ENCODE results near the gene AKR1C4.
"Not testable (repeated sequence)": the region's sequence is repeated elsewhere in the genome, so short reads cannot be mapped to it uniquely, and the experiment has no call there.

The AKR1C4 gene

DNA sequence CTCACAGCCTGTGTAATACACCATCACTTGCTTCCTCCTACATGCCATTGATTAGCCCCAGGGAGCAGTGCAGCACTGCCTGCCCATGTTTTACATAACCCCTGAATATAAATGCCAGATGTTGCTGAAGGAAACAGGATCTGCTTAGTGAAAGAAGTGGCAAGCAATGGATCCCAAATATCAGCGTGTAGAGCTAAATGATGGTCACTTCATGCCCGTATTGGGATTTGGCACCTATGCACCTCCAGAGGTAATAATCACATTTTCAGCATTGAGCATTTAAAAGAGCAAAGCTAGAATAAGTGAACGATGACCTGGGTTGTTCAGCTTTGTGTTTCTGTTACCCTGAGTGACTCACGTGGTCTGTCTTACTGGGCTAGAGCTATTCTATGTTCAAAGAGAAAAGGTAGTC lies at the start of gene AKR1C4:
TSS of gene AKR1C4 (plus strand) at position 136 of the 412 bp plus-strand sequence. CDS start at position 167, 31 bp downstream.
- DNase-seq (ENCODE audit: low spot score): no peak

DNA sequence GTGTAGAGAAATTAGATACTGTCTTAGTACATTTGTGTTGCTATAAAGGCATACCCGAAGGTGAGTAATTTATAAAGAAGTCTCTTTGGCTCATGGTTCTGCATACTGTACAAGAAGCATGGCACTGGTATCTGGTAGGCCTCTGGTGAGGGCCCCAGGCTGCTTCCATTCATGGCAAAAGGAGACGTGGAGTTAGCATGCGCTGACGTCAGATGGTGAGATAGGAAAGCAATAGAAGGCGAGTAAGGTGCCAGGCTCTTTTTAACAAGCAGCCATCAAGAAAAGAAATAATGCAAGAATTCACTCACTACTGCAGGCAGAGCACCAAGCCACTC lies 49.8 kb upstream of the AKR1C4 start:
- no peak for DNase-seq (ENCODE audit: low spot score)

DNA sequence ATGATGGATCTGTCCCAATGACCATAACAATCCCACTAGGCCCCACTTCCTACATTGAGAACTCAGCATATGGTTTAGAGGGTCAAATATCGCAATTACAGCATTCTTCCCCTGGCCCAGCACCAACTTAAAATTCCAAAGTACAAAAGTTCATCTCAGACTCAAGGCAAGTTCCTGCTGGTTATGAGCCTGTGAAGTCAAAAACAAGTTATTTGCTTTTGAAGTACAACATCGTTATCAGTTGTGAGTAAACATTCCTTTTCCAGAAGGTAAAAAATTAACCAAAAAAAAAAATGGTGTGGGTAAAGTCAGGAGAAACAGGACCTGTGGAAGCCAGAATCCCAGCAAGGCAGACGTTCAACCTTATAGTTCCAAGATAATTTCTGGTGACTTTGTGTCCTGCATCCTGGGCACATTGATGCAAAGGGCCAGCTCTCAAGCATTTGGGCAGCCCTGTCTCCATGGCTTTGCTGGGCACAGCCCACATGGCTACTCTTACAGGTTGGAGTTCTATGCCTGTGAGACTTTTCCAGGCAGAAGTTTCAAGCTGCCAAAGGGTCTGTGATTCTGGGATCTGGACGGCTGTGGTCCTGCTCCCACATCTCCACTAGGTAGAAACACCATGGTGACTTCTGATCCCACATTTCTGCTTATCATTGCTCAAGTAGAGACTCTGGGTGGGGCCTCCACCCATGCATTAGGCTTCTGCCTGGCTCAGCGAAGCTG lies 49.2 kb upstream of the AKR1C4 start:
- no peak for DNase-seq (ENCODE audit: low spot score)

DNA sequence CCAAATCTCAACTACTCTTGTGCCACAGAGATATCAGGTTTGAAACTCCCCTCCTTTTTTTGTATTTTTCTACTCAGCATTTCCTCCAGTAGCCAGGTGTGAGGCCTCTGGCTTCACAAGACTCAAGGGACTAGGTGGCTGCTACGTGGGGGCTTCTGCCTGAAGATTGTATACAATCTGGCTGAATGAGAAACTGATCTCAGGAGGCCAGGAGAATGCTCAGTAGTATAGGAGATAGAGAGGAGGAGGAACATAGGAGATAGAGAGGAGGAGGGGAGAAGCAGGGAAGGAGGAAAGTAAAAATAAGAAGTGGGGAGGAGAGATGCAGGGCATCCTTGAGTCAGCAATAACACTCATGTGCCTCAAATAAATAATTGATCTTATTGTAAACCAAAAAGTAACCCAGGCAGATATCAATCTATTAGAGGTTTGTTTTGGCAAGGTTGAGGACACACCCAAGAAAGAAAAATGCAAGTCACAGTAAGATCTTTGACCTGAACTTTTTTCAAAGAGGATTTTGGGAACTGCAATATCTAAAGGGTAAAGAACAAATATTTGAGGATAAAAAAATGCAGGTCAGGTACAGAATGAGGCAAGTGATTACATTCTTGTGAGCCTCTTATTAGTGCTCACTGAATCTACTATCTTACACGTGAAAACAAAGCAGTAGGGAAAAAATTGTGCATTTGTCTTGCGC lies 48.5 kb upstream of the AKR1C4 start:
- DNase-seq (ENCODE audit: low spot score): no peak

DNA sequence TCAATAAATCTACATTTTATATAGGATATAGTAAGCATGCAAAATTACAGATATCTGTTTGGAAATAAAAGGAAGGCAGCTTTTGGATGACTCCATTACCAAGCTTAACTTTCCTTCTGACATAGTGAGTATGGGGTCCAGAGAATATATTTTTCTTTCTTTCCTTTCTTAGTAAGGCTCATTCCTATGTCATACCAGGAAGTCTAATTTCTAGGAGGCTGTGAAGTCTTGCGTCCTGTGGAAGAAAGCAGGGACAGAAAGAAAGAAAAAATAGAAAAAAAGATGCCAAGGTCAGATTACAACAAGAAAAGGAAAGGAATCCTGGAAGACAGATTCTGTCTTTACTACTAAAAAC lies 48.0 kb upstream of the AKR1C4 start:
- DNase-seq (ENCODE audit: low spot score): no peak

DNA sequence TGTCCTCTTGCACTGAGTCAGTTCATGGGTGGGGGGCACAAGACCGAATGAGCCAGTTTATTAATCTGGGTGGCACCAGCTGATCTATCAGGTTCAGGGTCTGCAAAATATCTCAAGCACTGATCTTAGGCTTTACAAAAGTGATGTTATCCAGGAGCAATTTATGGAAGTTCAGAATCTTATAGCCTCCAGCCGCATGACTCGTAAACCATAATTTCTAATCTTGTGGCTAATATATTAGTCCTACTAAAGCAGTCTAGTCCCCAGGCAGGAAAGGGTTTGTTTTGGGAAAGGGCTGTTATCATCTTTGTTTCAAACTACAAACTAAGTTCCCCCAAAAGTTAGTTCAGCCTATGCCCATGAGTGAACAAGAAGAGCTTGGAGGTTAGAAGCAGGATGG lies 45.6 kb upstream of the AKR1C4 start:
- no peak for DNase-seq (ENCODE audit: low spot score)

DNA sequence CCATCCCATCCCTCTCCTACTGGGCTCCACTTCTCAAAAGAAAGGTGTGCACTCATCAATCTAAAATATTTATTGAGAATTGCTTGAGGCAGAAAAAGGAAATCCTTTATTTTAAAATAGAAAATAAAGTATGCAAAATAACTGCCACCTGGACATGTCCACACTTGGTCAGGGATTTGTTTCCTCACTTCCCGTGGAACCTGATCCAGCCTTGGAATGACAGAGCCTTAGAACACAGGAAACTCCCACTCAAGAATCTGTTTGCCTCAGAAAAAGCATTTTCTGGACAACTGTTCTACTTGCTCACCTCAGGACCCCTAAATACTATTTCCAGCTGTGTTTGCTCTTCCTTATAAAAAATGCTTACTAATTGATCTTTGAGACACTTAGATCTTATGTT lies 40.7 kb upstream of the AKR1C4 start:
- no peak for DNase-seq (ENCODE audit: low spot score)

DNA sequence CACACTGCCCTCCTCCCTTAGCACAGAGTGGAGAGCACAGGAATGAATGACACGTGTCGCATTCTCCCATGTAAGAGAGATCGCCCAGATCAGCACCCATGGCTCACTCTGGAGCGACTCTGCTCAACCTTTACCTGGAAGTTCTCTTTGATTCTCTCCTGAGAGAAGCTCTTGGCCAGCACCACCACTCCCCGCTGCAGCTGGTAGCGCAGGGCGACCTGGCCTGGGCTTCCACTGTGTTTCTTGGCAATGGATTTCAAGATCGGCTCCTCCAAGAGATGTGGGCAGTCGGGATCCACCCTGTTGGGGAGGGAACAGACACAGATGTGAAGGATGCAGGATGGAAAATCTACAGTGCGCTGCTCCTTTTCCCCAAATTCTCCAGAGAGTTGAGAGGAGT lies 39.1 kb upstream of the AKR1C4 start:
- no peak for DNase-seq (ENCODE audit: low spot score)

DNA sequence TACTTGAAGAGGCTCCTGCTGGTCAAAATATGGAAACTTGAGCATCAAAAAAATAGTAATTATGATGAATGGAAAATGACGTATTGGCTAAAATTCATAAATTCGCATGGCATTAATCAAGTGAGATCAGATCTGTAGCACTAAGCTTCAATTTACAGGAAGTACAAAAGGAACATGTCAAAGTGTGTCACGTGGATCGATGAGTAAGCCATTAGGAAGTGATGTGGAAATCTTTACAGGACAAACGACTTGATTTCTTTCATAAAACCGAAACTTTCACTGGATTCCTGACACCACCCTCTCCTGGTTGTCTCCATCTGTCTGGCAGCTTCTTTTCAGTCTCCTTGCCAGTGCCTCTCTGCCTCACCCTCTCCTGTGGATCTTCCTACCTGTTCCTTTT lies 37.5 kb upstream of the AKR1C4 start:
- no peak for DNase-seq (ENCODE audit: low spot score)

DNA sequence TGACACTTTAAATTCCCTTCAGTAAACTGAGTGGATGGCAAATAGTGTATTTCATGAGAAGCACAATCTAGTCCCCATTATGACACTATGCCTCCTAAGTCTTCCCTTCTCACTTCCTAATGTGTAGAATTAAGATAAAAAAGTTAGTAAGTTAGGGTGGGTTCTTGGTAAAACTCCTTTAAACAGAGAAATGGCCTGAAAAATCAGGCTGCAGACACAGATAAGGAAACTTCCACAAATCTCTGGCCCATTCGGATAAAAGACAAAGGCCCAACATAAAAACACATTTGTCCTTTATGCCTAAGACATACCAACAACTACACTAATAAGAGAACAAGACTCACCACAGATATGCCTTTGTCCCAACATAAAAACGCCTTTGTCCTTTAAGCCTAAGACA lies 33.1 kb upstream of the AKR1C4 start:
- no peak for DNase-seq (ENCODE audit: low spot score)

DNA sequence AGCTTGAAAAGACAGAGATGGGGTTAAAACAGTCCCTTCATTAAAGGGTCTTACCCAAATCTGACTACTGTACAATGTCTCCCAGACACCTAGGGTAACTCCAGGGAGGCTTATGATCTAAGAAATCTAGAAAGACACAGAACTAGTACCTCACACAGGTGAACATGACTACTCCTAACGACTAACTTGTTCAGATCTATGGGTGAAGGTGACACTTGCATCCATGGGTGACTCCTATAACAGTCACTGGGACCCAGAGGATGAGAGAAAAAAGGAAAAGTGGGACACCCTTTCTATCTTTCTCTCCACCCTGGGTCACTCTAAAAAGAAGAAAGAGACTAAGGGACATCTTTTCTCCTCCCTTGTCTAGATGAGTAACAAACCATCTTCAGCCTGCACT lies 30.9 kb upstream of the AKR1C4 start:
- no peak for DNase-seq (ENCODE audit: low spot score)

DNA sequence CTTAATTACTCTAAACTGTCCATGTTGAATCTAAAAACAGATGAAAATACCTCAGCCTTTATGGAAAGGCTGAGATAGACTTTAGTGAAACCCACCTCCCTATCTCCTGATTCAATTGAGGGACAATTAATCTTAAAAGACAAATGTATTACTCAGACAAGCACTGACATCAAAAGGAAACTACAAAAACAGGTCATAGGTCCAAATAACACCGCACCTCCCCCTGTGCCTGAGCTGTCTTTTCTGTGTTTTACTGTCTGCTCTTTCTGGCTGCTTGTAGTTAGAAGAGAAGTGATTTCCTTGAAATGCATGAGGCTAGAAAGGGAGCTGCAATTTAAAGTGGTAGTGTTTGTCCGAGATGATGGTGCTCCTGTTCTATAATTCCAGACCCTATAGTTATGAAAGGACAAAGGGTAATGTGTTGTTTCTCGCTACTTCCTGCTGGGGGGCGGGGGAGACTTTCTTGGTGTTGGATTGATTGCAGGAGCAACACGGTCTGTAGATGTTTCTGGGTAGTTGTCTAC lies 27.7 kb upstream of the AKR1C4 start:
- no peak for DNase-seq (ENCODE audit: low spot score)

DNA sequence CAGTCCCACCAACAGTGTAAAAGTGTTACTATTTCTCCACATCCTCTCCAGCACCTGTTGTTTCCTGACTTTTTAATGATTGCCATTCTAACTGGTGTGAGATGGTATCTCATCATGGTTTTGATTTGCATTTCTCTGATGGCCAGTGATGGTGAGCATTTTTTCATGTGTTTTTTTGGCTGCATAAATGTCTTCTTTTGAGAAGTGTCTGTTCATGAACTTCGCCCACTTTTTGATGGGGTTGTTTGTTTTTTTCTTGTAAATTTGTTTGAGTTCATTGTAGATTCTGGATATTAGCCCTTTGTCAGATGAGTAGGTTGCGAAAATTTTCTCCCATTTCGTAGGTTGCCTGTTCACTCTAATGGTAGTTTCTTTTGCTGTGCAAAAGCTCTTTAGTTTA lies 21.1 kb upstream of the AKR1C4 start:
- DNase-seq (ENCODE audit: low spot score): not testable (repeated sequence)

DNA sequence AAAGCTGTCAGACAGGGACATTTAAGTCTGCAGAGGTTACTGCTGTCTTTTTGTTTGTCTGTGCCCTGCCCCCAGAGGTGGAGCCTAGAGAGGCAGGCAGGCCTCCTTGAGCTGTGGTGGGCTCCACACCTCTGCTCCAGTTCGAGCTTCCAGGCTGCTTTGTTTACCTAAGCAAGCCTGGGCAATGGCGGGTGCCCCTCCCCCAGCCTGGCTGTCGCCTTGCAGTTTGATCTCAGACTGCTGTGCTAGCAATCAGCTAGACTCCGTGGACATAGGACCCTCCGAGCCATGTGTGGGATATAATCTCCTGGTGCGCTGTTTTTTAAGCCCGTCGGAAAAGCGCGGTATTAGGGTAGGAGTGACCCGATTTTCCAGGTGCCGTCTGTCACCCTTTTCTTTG lies 16.1 kb upstream of the AKR1C4 start:
- DNase-seq (ENCODE audit: low spot score): not testable (repeated sequence)

DNA sequence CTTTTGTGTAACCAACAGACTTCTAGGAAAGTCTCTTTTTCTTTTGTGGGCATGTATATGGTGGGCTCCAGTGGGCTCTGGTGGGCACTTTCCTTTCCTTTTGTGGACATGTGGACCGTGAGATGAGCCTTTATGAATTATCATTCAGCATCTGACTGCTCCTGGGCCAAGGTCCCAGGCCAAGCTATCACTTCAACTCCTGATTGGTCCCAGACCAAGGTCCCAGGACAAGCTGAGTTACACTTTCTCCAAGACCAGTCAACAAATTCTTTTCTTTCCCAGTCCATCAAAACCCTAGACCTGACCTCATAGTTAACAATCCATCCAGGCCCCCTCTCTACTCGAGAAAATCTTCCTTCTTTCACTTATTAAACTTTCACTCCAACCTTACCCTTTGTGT lies 12.7 kb upstream of the AKR1C4 start:
- DNase-seq (ENCODE audit: low spot score): no peak

DNA sequence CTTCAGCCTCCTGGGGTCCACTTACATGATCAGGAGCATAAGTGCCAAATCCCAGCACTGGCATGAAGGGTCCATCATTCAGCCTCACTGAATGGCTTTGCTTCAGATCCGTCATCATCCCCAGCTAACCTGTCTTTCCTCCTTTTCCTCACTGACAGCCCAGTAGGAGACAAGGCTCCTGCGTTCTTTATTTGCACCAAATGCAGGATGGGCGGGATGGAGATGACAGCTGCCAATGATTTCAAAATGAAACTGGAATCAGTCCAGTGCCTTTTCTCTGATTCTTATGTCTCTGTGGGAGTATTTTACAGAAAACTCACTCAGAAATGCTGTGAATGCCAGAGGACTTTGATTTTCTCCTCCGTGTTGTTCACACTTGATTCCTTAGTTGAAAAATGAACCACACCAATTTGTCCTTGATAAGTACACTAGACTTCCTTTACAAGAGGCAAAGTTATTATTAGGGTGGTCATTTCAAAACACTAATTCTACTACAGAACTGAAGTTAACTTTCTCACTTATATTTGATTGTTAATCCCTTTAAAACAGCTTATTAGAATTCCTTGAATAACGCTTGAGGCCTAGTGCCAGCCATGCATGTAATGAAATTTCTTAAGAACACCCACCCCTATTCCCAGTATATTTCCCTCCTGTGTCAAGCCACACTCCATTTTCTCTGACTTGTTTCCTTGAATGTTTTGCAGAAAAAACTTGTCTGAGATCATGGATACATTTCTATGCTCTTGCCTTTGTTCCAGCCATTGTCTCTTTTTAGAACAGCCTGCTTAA lies 11.5 kb upstream of the AKR1C4 start, which contains the start of gene AKR1C8:
TSS of gene AKR1C8 (minus strand) at position 164 of the 789 bp plus-strand sequence. CDS start at position 118, 46 bp downstream.
- peak; percentile 8 for DNase-seq (ENCODE audit: low spot score)

DNA sequence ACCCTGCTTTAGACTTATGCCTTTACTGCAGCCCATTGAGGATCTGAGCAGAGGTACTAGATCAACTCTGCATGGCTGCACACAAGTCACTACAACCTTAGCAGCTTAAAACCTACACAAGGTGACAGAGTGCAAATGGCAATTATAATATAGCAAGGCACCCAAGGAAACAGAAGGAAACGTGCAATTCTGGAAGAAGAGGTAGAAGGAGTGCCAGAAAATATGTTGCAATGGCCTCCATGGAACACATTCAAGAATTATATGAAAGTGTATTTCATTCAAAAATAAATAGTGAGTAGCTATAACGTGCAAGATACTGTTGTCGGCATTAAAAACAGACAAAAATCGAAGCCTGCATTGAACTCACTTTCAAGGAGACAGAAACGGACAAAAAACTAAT lies 8.8 kb upstream of the AKR1C4 start:
- no peak for DNase-seq (ENCODE audit: low spot score)

DNA sequence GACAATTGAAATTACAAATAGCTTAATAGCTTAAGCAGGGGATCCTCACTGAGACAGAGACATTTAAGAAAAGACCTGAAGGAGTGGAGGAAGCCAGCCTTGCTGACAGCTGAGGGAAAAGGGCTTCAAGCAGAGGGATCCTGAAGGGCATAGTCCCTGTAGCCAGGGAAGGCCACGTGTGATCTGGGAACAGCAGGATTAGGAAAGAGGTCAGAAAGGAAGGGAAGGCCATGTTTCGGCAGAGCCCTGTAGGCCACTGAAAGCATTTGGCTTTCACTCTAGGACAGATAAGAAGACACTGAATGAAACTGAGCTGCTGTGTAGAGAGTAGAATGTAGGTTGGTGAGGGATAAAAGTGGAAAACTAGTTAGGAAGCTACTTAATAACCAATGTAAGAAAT lies 8.3 kb upstream of the AKR1C4 start:
- DNase-seq (ENCODE audit: low spot score): no peak

DNA sequence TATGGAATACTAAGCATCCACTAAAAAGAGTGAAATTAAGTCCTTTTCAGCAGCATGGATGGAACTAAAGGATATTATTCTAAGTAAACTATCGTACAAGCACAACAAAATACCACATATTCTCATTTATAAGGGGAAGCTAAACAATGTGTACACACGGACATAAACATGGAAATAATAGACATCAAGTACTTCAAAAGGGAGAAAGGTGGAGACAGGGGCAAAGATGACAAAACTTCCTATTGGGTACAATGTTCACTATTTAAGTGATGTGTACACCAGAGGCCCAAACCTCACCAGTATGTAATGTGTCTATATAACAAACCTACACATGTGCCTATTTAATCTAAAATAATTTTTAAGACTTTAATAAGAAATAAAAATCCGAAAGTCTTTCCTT lies 2.2 kb upstream of the AKR1C4 start:
- no peak for DNase-seq (ENCODE audit: low spot score)

DNA sequence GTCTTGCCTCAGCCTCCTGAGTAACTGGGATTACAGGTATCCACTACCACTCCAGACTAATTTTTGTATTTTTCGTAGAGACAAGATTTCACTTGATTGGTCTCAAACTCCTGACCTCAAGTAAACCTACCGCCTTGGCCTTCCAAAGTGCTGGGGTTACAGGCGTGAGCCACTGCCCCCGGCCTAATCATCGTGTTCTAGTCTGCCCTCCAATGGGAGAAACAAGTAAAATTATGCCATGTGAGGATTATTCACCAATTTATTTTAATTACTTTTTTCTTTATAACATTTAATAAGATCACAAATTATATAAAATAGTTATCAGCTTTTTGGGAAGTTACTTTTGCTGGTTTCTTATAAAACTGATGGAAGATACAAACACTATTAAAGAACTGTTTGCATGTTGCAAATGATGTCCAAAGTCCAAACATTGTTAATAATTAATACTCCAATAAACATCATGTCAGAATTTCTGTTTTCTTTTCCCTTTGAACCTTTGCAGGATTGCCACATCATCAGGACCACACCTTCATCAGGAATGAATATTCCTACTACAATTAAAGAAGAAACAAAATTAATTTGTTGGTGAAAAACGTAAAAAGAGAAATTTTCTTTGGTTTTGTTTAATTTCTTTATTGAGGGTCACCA lies 786 bp upstream of the AKR1C4 start:
- no peak for DNase-seq (ENCODE audit: low spot score)

DNA sequence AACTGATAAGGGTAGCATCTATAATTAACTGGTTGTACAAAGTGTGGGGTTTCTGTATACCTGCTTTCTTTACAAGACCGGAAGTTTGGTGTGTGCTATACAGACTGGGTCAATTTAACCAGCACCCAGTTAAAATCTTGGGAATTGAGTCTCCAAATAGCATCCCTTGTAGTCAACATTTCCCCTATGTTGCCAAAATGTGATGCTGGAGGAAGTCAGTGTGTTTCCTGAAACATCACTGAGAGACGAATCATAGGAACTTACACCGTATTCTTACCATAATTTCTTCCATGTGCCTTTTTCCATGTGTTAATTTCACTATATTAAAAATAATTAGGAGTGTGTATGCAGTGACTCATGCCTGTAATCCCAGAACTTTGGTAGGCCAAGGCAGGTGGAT lies 1.7 kb downstream of the AKR1C4 start:
- no peak for DNase-seq (ENCODE audit: low spot score)

DNA sequence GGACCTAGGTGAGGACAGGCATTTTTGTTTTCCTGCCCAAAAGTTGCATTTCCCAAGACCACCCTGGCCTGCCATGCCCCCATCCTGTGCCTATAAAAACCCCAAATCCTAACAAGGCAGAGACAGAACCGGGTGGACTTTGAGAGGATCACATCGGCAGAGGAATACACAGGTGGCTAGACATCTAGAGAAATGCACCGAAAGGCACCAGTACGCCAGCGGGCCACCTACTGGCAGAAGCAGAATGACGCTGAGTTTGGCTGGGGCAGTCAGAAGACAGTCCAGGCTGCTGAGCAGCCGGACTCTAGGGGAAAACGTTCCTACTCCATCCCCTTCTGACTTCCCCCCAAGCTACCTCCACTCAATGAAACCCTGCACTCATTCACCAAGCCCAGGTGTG lies 2.8 kb downstream of the AKR1C4 start:
- no peak for DNase-seq (ENCODE audit: low spot score)
